Activated CD8-positive, alpha-beta memory T cell treated with anti-CD3 and anti-CD28 coated beads, Interleukin-2, amount 50 U/mL, for 1 hour (primary cell): ENCODE results near the gene BRAF.
A peak's percentile ranks its signal among the peaks of the same experiment; 100 is the strongest.
"Not testable (repeated sequence)": the region's sequence is repeated elsewhere in the genome, so short reads cannot be mapped to it uniquely, and the experiment has no call there.

Experiments
- DNase-seq: peaks from one replicate; pipeline ENCODE4 v3.0.0-alpha.2; 2020; ENCODE audit errors: extremely low read depth

The BRAF gene

DNA sequence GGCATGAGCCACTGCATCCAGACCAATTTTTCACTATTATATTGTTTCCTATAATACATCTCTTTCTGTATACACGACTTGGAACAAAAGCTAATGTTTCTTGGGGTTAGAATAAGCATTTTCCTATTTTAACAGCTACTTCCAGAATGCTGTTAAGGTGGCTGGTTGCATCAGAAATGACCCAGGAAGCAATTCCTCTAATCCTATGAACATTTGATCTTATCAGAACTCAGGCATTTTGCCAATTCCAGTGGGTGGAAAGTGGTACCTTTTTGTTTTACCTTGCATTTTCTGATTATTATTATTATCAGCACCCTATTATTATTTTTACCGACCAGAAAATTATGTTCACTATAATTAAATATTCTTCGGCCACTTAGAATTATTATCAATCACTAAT is 154.9 kb downstream of the BRAF start:
- DNase-seq: no peak

DNA sequence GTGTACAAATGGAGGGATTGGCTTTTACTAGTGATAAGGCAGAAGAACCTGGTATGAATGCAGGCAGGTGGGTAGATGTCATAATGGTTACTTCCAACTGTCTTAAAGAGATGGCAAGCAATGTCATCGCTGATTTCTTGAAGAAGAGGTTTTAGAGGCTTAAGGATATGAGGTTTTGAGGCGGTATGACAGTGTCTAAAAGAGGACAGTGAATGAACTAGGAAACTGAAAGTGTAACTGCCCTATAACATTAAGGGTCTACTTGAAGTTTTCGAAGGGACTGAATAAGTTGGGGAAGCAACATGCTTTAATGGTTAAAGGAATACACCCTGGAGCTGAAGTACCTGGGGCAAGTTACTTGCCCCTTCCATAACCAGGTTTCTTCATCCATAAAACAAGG is 157.3 kb downstream of the BRAF start:
- no peak for DNase-seq

DNA sequence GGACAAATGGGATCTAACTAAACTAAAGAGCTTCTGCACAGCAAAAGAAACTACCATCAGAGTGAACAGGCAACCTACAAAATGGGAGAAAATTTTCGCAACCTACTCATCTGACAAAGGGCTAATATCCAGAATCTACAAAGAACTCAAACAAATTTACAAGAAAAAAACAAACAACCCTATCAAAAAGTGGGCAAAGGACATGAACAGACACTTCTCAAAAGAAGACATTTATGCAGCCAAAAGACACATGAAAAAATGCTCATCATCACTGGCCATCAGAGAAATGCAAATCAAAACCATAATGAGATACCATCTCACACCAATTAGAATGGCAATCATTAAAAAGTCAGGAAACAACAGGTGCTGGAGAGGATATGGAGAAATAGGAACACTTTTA is 159.3 kb downstream of the BRAF start:
- not testable (repeated sequence) for DNase-seq

DNA sequence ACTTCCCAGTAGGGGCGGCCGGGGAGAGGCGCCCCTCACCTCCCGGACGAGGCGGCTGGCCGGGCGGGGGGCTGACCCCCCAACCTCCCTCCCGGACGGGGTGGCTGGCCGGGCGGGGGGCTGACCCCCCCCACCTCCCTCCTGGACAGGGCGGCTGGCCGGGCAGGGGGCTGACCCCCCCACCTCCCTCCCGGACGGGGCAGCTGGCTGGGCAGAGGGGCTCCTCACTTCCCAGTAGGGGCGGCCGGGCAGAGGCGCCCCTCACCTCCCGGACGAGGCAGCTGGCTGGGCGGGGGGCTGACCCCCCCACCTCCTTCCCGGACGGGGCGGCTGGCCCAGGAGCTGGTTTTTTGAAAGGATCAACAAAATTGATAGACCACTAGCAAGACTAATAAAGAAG is 161.6 kb downstream of the BRAF start:
- DNase-seq: not testable (repeated sequence)

DNA sequence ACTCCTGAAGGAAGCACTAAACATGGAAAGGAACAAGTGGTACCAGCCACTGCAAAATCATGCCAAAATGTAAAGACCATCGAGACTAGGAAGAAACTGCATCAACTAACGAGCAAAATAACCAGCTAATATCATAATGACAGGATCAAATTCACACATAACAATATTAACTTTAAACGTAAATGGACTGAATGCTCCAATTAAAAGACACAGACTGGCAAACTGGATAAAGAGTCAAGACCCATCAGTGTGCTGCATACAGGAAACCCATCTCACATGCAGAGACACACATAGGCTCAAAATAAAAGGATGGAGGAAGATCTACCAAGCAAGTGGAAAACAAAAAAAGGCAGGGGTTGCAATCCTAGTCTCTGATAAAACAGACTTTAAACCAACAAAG is 163.4 kb downstream of the BRAF start:
- not testable (repeated sequence) for DNase-seq

DNA sequence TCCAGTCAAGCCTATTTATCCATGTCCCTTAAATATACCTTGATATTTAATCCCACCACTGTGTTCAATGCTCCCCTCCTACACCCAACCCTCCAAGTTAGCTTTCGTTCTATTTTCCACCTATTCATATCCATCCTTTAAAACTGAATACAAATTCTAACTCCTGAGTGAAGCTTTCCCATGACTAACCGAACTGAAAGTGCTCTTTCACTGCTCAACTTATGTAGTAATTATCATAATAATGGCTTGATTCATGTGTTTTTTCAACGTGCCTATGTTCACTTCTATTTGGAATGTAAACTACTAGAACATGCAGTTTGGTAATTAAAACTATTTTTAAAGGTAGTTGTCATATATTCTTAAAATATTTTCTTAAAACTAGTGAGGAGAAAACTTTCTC is 170.2 kb downstream of the BRAF start:
- DNase-seq: no peak

DNA sequence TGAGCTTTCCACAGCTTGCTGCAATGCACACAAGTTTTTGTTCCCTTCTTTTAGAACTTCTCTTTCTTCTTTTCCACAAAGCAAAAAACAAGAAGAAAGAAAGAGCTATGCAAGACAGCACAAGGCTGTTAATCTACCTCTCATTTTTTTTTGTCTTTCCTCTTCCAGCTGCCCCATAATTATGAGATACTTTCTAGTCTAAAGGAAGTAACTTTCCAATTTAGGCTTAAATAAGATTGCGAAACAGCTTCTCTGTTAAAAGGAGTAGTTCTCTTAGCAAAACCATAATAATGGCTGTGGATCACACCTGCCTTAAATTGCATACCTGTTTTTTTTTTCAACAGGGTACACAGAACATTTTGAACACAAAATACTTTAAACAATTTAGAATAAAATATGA is 172.2 kb downstream of the BRAF start:
- no peak for DNase-seq

DNA sequence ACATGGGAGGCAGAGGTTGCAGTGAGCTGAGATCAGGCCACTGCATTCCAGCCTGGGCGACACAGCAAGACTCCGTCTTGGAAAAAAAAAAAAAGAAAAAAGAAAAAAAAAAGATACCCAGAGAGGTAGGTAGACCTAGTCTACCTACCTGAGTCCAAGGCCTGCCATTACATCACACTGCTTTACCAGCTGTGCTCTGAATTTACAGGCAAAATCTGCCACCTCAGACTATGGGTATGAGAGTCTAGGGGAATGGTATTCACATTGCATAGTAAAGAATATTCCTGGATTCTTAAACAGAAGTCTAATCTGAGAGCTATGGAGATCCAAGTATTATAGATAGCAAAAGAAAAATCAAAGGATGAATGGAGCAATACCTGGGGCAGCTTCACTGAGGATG is 178.0 kb downstream of the BRAF start:
- DNase-seq: no peak

DNA sequence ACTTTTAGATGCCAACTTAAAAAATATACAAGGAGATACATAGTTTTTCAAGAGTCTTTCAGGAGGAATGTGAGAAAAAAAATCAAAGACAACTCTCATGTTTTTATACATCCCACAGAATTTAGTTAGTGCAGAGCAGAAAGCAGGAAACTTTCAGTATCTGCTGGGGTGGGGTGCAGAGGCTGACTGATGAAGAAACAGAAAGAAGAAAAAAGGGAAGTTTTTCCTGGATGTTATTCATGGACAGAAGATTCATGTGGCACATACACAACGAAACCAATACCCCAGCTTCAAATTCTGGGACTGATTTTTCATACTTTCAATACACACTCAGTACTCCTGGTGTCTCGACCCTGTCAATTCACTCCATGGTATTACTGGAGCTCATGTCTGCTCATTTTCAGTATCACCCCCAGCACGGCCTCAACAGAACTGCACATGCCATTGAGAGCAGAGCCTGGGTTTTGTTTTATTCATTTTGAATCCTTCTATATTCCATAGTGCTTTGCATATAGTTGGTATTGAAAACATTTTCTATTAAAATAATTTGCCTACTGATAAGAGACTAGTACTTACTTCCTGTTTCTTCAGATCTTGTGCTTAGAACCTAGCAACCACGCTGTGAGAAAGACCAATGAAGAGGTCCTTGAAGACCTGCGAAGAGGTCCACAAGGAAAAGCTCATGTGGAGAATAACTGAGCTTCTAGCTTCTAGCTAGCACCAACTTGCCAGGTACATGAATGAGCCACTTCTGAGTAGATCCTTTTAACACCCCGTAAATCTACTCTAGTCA is 179.3 kb downstream of the BRAF start:
- DNase-seq: no peak

DNA sequence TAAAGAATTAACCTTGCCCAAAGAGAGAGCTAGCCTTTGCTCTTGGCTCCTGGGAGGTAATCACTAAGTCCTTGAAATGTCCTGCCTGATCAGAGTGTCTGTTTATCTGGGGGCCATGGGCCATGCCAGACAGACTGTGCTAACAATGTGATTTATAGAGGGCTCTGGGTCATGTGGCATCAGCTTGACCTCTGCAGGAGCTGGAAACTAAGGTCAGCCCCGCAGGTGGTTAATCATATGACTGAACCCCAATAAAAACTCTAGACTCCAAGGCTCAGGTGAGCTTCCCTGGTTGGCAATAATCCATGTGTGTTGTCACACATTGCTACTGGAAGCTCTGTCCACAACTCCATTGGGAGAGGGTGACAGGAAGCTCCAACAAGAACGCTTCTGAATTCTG is 180.7 kb downstream of the BRAF start:
- DNase-seq: no peak

DNA sequence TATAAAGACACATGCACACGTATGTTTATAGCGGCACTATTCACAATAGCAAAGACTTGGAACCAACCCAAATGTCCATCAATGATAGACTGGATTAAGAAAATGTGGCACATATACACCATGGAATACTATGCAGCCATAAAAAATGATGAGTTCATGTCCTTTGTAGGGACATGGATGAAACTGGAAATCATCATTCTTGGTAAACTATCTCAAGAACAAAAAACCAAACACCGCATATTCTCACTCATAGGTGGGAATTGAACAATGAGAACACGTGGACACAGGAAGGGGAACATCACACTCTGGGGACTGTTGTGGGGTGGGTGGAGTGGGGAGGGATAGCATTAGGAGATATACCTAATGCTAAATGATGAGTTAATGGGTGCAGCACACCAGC is 181.5 kb downstream of the BRAF start:
- DNase-seq: not testable (repeated sequence)

DNA sequence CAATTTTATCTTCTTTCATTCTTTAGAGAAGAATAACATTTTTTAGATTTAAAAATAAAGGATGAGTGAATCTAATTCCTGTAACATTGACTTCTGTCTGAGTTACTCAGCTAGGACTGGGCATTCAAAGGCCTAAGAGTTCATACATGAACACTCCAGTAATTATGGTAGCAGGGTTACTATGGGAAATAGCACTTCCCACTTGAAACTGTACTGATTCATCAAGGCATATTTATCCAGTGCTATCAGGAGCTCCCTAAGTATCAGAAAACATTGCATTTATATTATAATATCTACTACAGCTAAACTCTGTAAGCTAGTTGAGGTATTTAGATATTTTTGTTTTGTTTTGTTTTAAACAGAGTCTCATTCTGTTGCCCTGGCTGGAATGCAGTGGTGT is 186.4 kb downstream of the BRAF start:
- DNase-seq: no peak

DNA sequence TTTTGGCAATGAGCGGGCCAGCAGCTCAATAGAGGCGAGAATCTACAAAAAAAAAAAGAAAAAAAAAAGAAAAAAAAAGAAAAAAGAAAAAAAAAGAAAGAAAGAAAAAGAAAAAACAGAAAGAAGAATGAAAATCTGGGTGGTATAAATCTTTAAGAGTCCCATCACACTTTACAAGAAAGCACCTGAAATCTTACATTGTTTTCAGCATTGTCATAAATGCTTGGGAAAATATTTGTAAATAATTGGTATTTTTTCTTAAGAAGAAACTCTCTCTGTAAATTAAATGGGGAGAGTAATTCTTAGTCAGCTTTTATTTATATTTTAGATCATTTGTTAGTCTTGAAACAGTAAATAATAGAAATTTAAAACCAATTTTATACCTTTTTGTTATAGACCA is 190.0 kb downstream of the BRAF start:
- no peak for DNase-seq

DNA sequence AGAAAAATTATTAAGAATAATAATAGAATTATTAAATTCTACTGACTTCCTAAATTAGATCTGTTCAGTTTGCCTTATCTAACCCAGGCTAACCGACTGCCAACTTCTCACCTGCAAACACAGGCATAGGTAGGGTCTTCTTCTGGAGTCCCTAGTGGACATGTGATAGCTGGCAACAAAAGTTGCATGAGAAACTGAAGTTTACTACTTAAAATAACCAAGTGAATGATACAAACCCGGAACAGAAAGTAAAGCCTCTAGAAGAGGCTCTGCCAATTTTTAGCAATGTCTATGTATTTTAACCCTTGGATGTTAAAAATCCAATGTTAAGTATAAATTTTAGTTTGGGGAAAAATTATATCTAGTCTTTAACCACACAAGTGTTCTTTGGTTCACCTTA is 190.6 kb downstream of the BRAF start:
- no peak for DNase-seq

DNA sequence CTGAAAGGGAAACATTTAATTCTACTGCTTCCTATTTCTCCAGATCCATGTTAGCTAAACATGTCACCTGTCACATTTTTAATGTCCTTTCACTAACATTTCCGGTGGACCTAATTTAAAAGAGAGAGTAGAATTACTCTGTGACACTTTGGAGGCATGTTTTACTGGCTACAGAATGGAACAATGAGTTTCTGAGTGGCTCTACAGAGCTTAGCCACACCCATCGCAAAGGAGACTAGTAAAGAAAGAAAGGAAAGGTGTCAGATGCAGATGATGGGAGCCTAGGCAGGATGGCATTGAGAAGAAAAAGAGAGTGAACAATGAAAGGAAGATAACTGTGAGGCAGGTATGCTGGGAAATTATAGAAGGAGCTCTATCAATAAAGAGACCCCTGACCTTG is 192.3 kb downstream of the BRAF start:
- no peak for DNase-seq

DNA sequence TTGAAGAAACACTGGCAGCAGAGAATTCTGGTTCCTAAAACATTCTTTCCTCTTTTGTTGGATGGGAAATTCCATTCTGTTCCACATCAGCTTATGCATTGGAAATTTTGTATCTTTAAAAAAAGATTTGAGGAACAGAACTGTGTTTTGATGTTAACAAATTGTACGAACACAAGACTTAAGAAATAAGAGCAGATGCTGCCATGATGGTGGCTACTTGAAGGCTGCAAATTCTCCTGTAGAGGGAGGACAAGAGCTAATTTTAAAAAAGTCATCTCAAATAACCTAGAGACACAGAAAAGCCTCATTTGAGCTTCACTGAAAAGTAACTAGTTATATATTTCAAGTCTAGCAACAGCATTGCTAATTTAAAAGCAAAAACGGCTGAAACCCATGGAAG is 198.4 kb downstream of the BRAF start:
- DNase-seq: no peak

DNA sequence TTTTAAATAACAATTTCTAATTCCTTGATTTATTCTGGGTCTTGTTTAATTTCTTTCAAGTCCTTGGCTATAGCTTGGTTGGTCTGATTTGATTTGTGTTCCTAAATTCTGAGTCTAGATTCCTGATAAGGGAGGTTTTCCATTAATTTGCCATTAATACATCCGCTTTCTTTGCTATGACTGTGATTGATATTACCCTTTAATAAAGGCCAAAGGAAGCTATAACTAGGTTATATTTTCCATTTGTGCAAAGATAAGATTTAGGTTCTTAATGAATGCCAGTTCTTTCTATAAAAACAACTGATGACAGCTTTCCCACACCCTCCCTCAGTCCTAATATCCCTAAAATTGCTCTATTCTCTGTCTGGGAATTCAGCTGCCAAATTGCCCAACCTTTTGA is 200.0 kb downstream of the BRAF start:
- no peak for DNase-seq

DNA sequence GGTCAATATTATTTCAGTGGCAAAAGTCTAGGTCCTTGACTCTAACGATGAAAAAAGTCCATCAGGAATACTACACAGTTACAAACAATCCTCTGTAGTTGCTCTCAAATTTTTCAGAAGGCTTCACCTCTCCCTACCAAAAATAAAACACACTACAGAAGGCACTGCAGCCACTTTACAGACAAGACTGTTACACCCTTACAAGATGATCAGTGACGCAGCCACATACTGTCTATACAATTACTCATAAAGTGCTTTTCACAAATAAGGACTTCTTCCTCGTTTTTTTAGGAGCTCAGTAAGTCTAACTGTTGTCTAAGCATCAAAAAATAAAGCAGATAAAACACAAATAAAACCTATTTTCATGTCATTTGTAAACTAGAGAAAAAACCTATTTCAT is 201.2 kb downstream of the BRAF start:
- no peak for DNase-seq

DNA sequence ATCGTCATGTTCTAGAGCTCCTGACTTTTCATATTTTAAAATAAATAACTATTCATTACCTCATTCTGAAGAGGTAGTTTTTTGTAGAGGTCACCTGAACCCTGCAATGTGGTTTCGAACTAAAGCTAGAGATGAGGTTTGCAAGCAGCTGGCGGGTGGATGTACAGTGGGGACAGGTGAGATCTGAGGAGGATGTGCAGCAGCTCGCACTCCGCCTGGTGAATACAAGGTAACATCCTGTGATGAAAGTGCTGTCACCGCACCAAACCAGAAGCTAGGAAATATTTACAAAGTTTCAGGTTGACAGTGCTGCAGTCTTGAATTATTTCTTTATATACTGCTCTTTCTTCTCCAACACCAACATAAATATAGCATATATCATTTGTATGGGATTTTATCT is 201.7 kb downstream of the BRAF start:
- peak; percentile 22 for DNase-seq

DNA sequence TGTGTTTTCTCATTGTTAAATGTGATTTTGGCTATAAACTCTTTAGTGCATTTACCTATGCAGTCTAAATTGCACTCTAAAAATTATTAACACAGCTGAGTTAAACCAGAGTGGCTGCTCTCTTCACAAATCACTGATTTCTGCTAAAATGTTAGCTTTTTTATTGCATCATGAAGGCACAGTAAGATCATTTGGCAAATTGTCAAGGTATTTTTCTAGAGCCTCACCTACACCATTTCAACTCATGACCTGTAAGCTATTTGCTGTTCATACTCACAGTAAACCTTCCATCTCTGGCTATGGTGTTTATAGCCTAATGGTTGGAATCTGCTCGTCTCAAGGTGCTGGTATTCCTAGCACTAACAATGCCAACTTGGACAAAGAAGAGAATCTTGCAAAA is 202.5 kb downstream of the BRAF start:
- DNase-seq: no peak

DNA sequence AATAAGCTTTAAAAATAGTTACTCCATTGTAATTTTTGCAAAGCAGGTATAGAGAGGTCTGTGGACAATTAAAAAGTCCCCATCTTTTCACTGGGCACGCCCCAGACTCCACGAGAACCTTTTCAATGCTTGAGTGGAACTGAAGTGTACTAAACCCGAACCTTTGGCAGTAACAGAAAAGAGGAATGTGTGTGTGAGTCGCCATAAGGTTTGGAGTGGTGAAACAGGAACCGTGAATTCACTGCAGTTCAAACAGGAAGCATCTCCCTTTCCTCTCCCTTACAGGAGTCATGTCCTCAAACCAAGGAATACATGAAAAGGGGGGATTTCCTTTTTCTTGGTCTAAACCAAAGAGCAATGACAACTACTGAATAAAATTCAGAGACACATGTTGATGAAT is 205.0 kb downstream of the BRAF start:
- no peak for DNase-seq

DNA sequence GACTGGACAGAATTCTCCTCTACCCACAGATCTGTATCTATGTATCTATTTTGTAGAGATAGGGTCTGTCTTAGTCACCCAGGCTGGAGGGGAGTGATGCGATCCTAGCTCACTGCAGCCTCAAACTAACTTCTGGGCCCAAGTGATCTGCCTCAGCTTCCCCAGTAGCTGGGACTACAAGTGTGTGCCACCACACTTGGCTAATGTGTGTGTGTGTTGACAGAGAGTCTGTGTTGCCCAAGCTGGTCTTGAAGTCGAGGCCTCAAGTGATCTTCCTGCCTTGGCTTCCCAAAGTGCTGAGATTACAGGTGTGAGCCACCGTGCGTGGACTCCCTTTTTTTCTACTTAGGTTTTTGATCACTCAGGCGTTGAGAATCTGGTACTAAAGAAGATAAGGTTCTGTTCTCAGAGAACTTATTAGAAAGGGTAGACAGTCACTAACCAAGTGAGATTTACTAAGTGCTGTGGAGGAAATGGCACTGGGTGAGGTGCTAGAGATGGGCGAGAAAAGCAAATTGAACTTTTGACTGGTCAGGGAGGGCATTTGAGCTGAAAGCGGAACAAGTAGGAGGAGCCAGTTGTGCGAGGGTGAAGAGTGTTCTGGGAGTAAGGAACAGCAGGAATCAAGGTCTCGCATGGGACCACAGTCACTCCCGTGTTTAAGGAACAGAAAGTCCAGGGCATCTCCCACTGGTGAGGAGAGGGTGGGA is 210.2 kb downstream of the BRAF start:
- DNase-seq: no peak

DNA sequence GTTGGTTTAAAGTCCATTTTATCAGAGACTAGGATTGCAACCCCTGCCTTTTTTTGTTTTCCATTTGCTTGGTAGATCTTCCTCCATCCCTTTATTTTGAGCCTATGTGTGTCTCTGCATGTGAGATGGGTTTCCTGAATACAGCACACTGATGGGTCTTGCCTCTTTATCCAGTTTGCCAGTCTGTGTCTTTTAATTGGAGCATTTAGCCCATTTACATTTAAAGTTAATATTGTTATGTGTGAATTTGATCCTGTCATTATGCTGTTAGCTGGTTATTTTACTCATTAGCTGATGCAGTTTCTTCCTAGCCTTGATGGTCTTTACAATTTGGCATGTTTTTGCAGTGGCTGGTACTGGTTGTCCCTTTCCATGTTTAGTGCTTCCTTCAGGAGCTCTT is 212.3 kb downstream of the BRAF start:
- not testable (repeated sequence) for DNase-seq

DNA sequence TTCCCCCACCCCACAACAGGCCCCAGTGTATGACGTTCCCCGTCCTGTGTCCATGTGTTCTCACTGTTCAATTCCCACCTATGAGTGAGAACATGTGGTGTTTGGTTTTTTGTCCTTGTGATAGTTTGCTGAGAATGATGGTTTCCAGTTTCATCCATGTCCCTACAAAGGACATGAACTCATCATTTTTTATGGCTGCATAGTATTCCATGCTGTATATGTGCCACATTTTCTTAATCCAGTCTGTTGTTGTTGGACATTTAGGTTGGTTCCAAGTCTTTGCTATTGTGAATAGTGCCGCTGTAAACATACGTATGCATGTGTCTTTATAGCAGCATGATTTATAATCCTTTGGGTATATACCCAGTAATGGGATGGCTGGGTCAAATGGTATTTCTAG is 216.0 kb downstream of the BRAF start:
- not testable (repeated sequence) for DNase-seq
